Measurements from ENCODE around the gene SPATA24. TPM values are rescaled to one million over a fixed set of nuclear protein-coding genes. Genes with fewer than 3 reads are reported as not detected.
"Not testable (repeated sequence)": the region's sequence is repeated elsewhere in the genome, so short reads cannot be mapped to it uniquely, and the experiment has no call there.

The SPATA24 gene
- total RNA-seq, 1 donor from 2014 or later = 6.4 TPM

- intact Hi-C loops (cut with micrococcal nuclease) = no loop called here
Observed at GRCh38 chr5:139395844-139396640, 7.8 kb downstream of the SPATA24 start.

GRCh38 chr5:139394654-139395566 lies 9.0 kb downstream of the SPATA24 start, which contains the start of gene PROB1:
PROB1 (minus strand) TSS chr5:139395104; CDS start chr5:139395081, 23 bp downstream.
- intact Hi-C loops (cut with micrococcal nuclease) = loop anchor here (5.0 kb wide), 3 partner anchors 568 to 1643 kb away; partner anchors contain the start of genes EGR1 and HNRNPA0

- intact Hi-C loops (cut with micrococcal nuclease) = loop anchor here (5.0 kb wide), 3 partner anchors 567 to 1642 kb away; partner anchors contain the start of genes EGR1 and HNRNPA0
Observed at GRCh38 chr5:139394123-139394653, 9.7 kb downstream of the SPATA24 start.

GRCh38 chr5:139393497-139394122 lies 10.3 kb downstream of the SPATA24 start:
- intact Hi-C loops (cut with micrococcal nuclease) = loop anchor here (1.0 to 5.0 kb wide), 11 partner anchors 11 to 1641 kb away; partner anchors contain the start of genes DNAJC18, EGR1, ETF1 and HNRNPA0

GRCh38 chr5:139392678-139393496 lies 11.0 kb downstream of the SPATA24 start:
- intact Hi-C loops (cut with micrococcal nuclease) = loop anchor here (1.0 to 5.0 kb wide), 14 partner anchors 11 to 1641 kb away; partner anchors contain the start of genes DNAJC18, EGR1, ETF1 and HNRNPA0

- intact Hi-C loops (cut with micrococcal nuclease) = loop anchor here (1.0 to 5.0 kb wide), 11 partner anchors 30 to 1640 kb away; partner anchors contain the start of genes EGR1, ETF1, HNRNPA0 and HSPA9
Observed at GRCh38 chr5:139392324-139392677, 11.6 kb downstream of the SPATA24 start.

GRCh38 chr5:139391570-139392323 lies 12.1 kb downstream of the SPATA24 start:
- intact Hi-C loops (cut with micrococcal nuclease) = loop anchor here (1.0 to 5.0 kb wide), 11 partner anchors 29 to 1639 kb away; partner anchors contain the start of genes EGR1, ETF1, HNRNPA0 and HSPA9

- intact Hi-C loops (cut with micrococcal nuclease) = loop anchor here (1.0 to 5.0 kb wide), 5 partner anchors 98 to 1639 kb away; partner anchors contain the start of genes EGR1, HNRNPA0 and MATR3
Observed at GRCh38 chr5:139390639-139391569, 13.0 kb downstream of the SPATA24 start.

- intact Hi-C loops (cut with micrococcal nuclease) = loop anchor here (1.0 to 5.0 kb wide), 5 partner anchors 97 to 1638 kb away; partner anchors contain the start of genes EGR1, HNRNPA0 and MATR3
Observed at GRCh38 chr5:139389701-139390638, 13.9 kb downstream of the SPATA24 start, which contains the start of gene MZB1. MZB1 (minus strand) TSS chr5:139389913; CDS start chr5:139389856, 57 bp downstream.

- intact Hi-C loops (cut with micrococcal nuclease) = no loop called here
Observed at GRCh38 chr5:139388198-139388821, 15.6 kb downstream of the SPATA24 start.

GRCh38 chr5:139387611-139388197 lies 16.2 kb downstream of the SPATA24 start:
- intact Hi-C loops (cut with micrococcal nuclease) = no loop called here

- intact Hi-C loops (cut with micrococcal nuclease) = not testable (repeated sequence)
Observed at GRCh38 chr5:139386956-139387355, 16.9 kb downstream of the SPATA24 start.

- intact Hi-C loops (cut with micrococcal nuclease) = no loop called here
Observed at GRCh38 chr5:139386050-139386438, 17.8 kb downstream of the SPATA24 start.

- intact Hi-C loops (cut with micrococcal nuclease) = loop anchor here (1.0 to 2.0 kb wide), 2 partner anchors 43 to 91 kb away; no protein-coding TSS in a partner anchor
Observed at GRCh38 chr5:139385061-139386049, 18.5 kb downstream of the SPATA24 start.

Data from T-helper 1 cell treated with Interleukin-12 subunit alpha and Interleukin-12 subunit beta and Interleukin-4 antibody, amounts not matched to agents 30 ng/mL and 1 ng/mL, for 36 hours (primary cell).